ENCODE data around the gene DOCK2.

Gene DOCK2

GRCh38 chr5:170000155-170000554, 363.1 kb downstream of the DOCK2 start:
- H3K9ac ChIP-seq: no peak overlapping the region
- H3K36me3 ChIP-seq: peaks cover 14 to 88% (median 64%) of the 10 kb centered on the region in 11 experiments
- TF ChIP-seq Cebpa-rat (IDR thresholded peaks at IDR 0.05): no peak
- no peak overlapping the region for H3K27ac ChIP-seq
- no peaks in the 10 kb centered on the region for H4K20me1 ChIP-seq
- no peaks in the 10 kb centered on the region for H3K27me3 ChIP-seq
- peaks cover 0 to 4% (median 0%) of the 10 kb centered on the region in 11 experiments; a peak in 1 of 22 replicates for H3K9me3 ChIP-seq (replicated peaks in 1 of 11)
- H3K4me1 ChIP-seq: no peaks in the 10 kb centered on the region
- H3K4me3 ChIP-seq: no peak overlapping the region
- no peak overlapping the region for H3K4me2 ChIP-seq

- no peak for TF ChIP-seq Cebpa-rat (IDR thresholded peaks at IDR 0.05)
- Histone ChIP-seq H3K27ac (no peak overlapping the region), H3K9me3 (replicated peaks in 1 of 11) (peaks cover 0 to 4% (median 0%) of the 10 kb centered on the region in 11 experiments; a peak in 1 of 22 replicates), H3K9ac (no peak overlapping the region), H3K4me2 (no peak overlapping the region), H3K27me3 (no peaks in the 10 kb centered on the region), H3K4me3 (no peak overlapping the region), H3K4me1 (peaks cover 12 to 26% (median 16%) of the 10 kb centered on the region in 10 experiments), H3K36me3 (peaks cover 6 to 91% (median 42%) of the 10 kb centered on the region in 11 experiments; a peak in 19 of 22 replicates), H4K20me1 (peaks cover 0 to 10% (median 0%) of the 10 kb centered on the region in 11 experiments; a peak in 1 of 22 replicates)
Measured at GRCh38 chr5:170006021-170006420, 368.9 kb downstream of the DOCK2 start.

- Histone ChIP-seq H3K9me3 (replicated peaks in 1 of 11) (peaks cover 0 to 4% (median 0%) of the 10 kb centered on the region in 11 experiments; a peak in 1 of 22 replicates), H3K27me3 (no peaks in the 10 kb centered on the region), H3K4me1 (peaks cover 12 to 26% (median 16%) of the 10 kb centered on the region in 10 experiments), H3K4me2 (peak overlapping the region; percentile 43 to 74 (median 58); a peak in 20 of 22 replicates), H3K4me3 (no peak overlapping the region), H3K27ac (no peak overlapping the region), H3K36me3 (peaks cover 6 to 91% (median 46%) of the 10 kb centered on the region in 11 experiments; a peak in 18 of 22 replicates), H3K9ac (no peak overlapping the region), H4K20me1 (peaks cover 0 to 10% (median 0%) of the 10 kb centered on the region in 11 experiments; a peak in 1 of 22 replicates)
- TF ChIP-seq Cebpa-rat (IDR thresholded peaks at IDR 0.05): no peak
Measured at GRCh38 chr5:170008376-170008775, 371.3 kb downstream of the DOCK2 start.

- Histone ChIP-seq H4K20me1 (peaks cover 0 to 10% (median 0%) of the 10 kb centered on the region in 11 experiments; a peak in 1 of 22 replicates), H3K9ac (no peak overlapping the region), H3K36me3 (peaks cover 6 to 100% (median 40%) of the 10 kb centered on the region in 11 experiments; a peak in 17 of 22 replicates), H3K9me3 (replicated peaks in 1 of 11) (no peaks in the 10 kb centered on the region), H3K27me3 (no peaks in the 10 kb centered on the region), H3K4me3 (no peak overlapping the region), H3K27ac (no peak overlapping the region), H3K4me2 (no peak overlapping the region), H3K4me1 (peaks cover 12 to 26% (median 16%) of the 10 kb centered on the region in 10 experiments)
- no peak for TF ChIP-seq Cebpa-rat (IDR thresholded peaks at IDR 0.05)
Measured at GRCh38 chr5:170010595-170010994, 373.5 kb downstream of the DOCK2 start.

- Histone ChIP-seq H3K4me2 (no peak overlapping the region), H3K27me3 (no peaks in the 10 kb centered on the region), H3K4me3 (no peak overlapping the region), H3K36me3 (peaks cover 6 to 99% (median 40%) of the 10 kb centered on the region in 11 experiments; a peak in 17 of 22 replicates), H3K4me1 (peaks cover 12 to 26% (median 16%) of the 10 kb centered on the region in 10 experiments), H3K27ac (no peak overlapping the region), H3K9me3 (replicated peaks in 1 of 11) (no peaks in the 10 kb centered on the region), H4K20me1 (peaks cover 0 to 10% (median 0%) of the 10 kb centered on the region in 11 experiments; a peak in 1 of 22 replicates), H3K9ac (no peak overlapping the region)
- no peak for TF ChIP-seq Cebpa-rat (IDR thresholded peaks at IDR 0.05)
Measured at GRCh38 chr5:170011751-170012150, 374.7 kb downstream of the DOCK2 start.

- no peaks in the 10 kb centered on the region for H3K9me3 ChIP-seq (replicated peaks in 1 of 11)
- peaks cover 12 to 20% (median 16%) of the 10 kb centered on the region in 10 experiments for H3K4me1 ChIP-seq
Measured at GRCh38 chr5:170012622-170013021, 375.5 kb downstream of the DOCK2 start.

GRCh38 chr5:170020423-170020822, 383.3 kb downstream of the DOCK2 start:
- no peak overlapping the region for H3K27ac ChIP-seq

More at GRCh38 chr5:170012622-170013021, 375.5 kb downstream of the DOCK2 start:
- Histone ChIP-seq H3K4me3 (no peak overlapping the region), H3K36me3 (peaks cover 6 to 99% (median 38%) of the 10 kb centered on the region in 11 experiments; a peak in 17 of 22 replicates), H3K27me3 (no peaks in the 10 kb centered on the region), H3K4me2 (no peak overlapping the region), H3K27ac (no peak overlapping the region), H4K20me1 (peaks cover 0 to 5% (median 0%) of the 10 kb centered on the region in 11 experiments; a peak in 1 of 22 replicates), H3K9ac (no peak overlapping the region)
- TF ChIP-seq Cebpa-rat (IDR thresholded peaks at IDR 0.05): no peak

GRCh38 chr5:170021506-170021905, 384.4 kb downstream of the DOCK2 start:
- peaks cover 24 to 98% (median 50%) of the 10 kb centered on the region in 11 experiments; a peak in 20 of 22 replicates for H3K36me3 ChIP-seq

More at GRCh38 chr5:170020423-170020822, 383.3 kb downstream of the DOCK2 start:
- H3K4me1 ChIP-seq: 0 out of 20 replicates have a peak, but pooled peaks cover 0 to 6% (median 0%) of the 10 kb centered on the region in 10 experiments
- H3K27me3 ChIP-seq: no peaks in the 10 kb centered on the region
- peaks cover 24 to 99% (median 50%) of the 10 kb centered on the region in 11 experiments; a peak in 20 of 22 replicates for H3K36me3 ChIP-seq
- no peak overlapping the region for H3K4me3 ChIP-seq
- H4K20me1 ChIP-seq: peaks cover 0 to 9% (median 0%) of the 10 kb centered on the region in 11 experiments; a peak in 1 of 22 replicates
- H3K9ac ChIP-seq: no peak overlapping the region
- H3K4me2 ChIP-seq: no peak overlapping the region
- no peaks in the 10 kb centered on the region for H3K9me3 ChIP-seq (replicated peaks in 1 of 11)
- no peak for TF ChIP-seq Cebpa-rat (IDR thresholded peaks at IDR 0.05)

GRCh38 chr5:170025853-170026252, 388.8 kb downstream of the DOCK2 start:
- Histone ChIP-seq H3K9ac (no peak overlapping the region), H3K9me3 (replicated peaks in 1 of 11) (no peaks in the 10 kb centered on the region), H3K4me2 (no peak overlapping the region), H3K4me1 (0 out of 20 replicates have a peak, but pooled peaks cover 0 to 6% (median 0%) of the 10 kb centered on the region in 10 experiments), H4K20me1 (peaks cover 0 to 16% (median 0%) of the 10 kb centered on the region in 11 experiments; a peak in 1 of 22 replicates), H3K36me3 (peaks cover 30 to 98% (median 62%) of the 10 kb centered on the region in 11 experiments), H3K27ac (no peak overlapping the region), H3K4me3 (no peak overlapping the region), H3K27me3 (no peaks in the 10 kb centered on the region)
- TF ChIP-seq Cebpa-rat (IDR thresholded peaks at IDR 0.05): no peak

More at GRCh38 chr5:170021506-170021905, 384.4 kb downstream of the DOCK2 start:
- Histone ChIP-seq H4K20me1 (peaks cover 0 to 9% (median 0%) of the 10 kb centered on the region in 11 experiments; a peak in 1 of 22 replicates), H3K4me1 (0 out of 20 replicates have a peak, but pooled peaks cover 0 to 6% (median 0%) of the 10 kb centered on the region in 10 experiments), H3K27ac (no peak overlapping the region), H3K4me3 (no peak overlapping the region), H3K9ac (no peak overlapping the region), H3K27me3 (no peaks in the 10 kb centered on the region), H3K9me3 (replicated peaks in 1 of 11) (no peaks in the 10 kb centered on the region), H3K4me2 (no peak overlapping the region)
- TF ChIP-seq Cebpa-rat (IDR thresholded peaks at IDR 0.05): no peak
